ENCODE measurements around the gene PLEKHA6. TPM values are rescaled to one million over a fixed set of nuclear protein-coding genes. Genes with fewer than 3 reads are reported as not detected.

PLEKHA6 gene
- total and polyA plus RNA-seq, 2 of the 8 experiments (the other 6 are each of a cell fraction or from before 2014, with no cell fraction given) = 4.8 to 20.2 TPM

- TF ChIP-seq SIN3A (conservative IDR thresholded peaks at IDR 0.05 in 1 of 2, IDR thresholded peaks at IDR 0.05 in 1 of 2; ENCODE audit: low read depth in 1 of 2, low read length in 2 of 2) (no peak), POU5F1 (IDR thresholded peaks at IDR 0.05; ENCODE audit: low read depth, low read length) (no peak), POLR2AphosphoS5 (IDR thresholded peaks at IDR 0.05; ENCODE audit: low read depth, low read length) (no peak), ATF2 (IDR thresholded peaks at IDR 0.05; ENCODE audit: low read length) (no peak), NANOG (IDR thresholded peaks at IDR 0.05; ENCODE audit: insufficient read depth, low read depth, low read length, poor library complexity, severe bottlenecking) (no peak), JUND (IDR thresholded peaks at IDR 0.05; ENCODE audit: low read length) (no peak), KDM5A (IDR thresholded peaks at IDR 0.05; ENCODE audit: low read length) (no peak), TEAD4 (IDR thresholded peaks at IDR 0.05; ENCODE audit: low read depth, low read length) (no peak)
Observed at GRCh38 chr1:204227996-204228785, 131.5 kb downstream of the PLEKHA6 start (continued).
